HG03280 (cell line): ENCODE results near the gene LMCD1.

Experiments used
- ATAC-seq: cut with Tn5 transposase; IDR thresholded peaks from one replicate; pipeline ENCODE4 v1.9.1; 2021; ENCODE audit warnings: mild to moderate bottlenecking, moderate library complexity; ENCODE audit not compliant: unreplicated experiment

Gene LMCD1

DNA sequence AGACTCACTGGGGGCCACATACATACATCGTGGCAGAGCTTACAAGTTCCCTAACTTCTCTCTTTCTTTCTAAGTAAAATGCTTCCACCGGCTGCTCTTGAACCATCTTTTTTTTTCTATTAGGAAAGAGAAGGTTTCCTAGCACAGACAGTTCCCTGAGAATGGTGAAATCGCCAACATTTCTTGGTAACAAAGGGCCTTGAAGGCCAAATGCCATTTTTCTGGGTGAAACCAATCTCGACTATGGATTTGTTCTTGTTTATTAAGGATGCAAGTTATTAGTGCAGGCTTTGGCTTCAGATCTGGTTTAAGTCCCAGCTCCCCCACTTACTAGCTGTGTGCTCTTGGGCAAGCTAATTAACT is 3.0 kb downstream of the LMCD1 start:
- no peak for ATAC-seq

DNA sequence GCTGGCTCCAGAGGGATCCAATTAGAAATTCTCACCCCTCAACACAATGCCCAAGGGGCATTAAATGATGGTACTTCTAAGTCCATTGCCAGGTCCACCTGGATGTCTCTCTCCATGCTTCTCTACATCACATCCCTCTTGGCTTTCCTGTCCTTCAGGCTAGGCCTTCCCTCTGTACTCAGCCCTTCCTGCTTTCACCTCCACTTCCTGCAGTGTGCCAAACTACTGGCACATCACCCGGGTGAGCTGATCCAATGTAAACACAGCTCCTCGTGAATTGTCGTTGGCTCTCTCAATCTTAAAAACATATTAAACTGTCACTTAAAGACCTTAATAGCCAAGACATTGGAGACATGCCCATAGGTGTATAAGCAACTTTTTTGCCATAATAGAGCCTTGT is 4.0 kb downstream of the LMCD1 start:
- no peak for ATAC-seq

DNA sequence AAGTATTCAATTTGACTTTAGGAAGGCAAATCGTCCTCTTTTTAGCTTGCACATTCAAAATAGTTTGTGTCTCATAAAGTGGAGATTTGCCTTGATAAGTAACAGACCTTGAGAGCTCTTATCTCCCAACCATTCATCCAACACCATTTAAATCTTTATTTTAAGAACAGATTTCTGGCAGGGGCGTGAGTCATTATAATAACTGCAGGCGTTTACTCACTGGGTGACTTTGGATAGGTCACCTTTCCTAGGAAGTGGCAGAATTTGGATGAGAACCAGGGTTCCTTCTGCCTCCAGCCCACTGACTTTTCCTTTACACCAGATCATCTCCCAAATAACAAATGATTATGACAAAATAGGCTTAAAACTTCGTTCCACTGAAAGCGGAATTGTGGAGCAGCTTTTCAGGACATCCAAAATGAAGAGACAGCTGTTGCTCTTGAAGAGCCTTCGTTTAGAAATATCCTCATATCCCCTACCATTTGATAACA is 5.0 kb downstream of the LMCD1 start:
- no peak for ATAC-seq

DNA sequence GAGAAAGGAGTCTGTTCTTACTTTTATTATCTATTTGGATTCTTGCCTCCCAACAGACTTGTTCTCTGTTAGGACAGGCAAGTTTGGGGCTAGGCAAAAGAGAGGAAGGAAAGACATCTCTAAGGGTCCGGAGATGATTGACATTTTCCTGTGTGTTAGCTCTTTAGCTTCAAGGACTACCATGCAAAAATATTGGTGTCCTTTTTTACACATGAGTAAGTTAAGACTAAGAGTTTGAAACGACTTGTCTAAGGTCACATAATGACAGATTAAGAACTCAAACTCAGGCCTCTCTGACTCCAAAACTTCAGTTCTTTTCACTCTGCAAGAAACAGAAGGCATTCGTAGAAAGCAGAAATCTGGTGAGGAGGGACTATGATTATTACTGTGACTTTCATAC is 5.9 kb downstream of the LMCD1 start:
- ATAC-seq: no peak

DNA sequence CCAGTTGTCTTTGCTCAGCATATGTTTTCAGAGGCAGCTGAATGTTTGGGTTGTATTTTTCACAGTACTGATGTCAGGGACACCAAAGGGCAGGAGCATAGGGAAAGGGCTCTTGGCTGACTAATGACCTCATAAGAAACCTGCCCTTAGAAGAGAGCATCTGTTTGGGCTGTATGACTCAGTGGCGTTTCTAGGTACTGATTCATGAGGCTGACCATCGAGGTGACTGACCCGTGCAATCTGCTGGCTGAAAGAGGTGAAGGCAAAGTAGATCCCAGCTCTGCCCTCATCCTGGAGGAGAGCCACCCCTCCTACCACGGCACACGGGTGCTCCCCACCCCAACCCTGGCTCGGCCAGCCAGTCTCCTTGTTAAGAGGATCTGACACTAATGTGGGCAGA is 8.3 kb downstream of the LMCD1 start:
- ATAC-seq: no peak

DNA sequence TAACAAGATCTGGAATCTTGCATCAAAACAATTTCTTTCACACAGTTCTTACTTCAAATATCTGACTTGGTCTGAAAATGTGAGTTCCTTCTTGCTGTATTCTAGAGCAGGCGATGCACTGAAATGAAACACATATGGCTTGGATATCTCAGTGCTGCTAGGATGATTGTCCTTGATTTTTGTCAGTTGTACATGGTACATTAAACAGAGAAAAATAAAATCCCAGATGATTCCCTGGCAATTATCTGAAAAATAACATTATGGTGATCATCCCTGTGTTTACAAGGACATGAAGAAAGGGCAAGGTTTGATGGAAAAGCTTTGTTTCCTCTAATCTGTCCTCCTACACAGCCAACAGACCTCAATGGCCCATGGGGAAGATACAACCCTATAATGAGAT is 10.6 kb downstream of the LMCD1 start:
- no peak for ATAC-seq

DNA sequence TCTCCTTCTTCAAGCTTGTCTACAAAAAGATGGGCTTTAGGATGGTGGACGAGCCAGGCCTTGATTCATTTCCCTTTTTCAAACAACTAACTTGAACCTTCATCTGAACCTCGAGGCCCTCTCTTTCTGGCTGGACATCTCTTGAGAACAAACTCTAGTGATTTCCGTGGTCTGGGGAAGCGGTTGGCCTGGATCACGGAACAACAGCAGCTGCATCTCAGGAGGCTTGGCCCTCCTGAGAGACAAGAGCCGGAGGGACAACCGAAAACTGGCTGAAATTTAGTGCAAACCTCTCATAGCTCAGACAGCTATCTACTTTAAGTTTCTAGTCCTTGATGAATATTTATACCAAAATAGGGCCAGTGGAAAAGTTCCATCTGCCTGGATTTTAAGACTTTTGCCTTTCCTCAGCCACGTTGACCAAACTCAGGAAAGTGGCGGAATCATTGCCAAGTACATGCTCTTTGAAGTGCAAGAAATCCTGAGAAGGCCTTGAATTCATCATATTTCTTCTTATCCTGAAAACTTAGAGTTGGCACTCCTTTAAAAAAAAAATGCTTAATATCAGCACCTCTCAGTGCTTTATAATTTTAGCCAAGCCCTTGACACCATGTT is 14.5 kb downstream of the LMCD1 start:
- no peak for ATAC-seq

DNA sequence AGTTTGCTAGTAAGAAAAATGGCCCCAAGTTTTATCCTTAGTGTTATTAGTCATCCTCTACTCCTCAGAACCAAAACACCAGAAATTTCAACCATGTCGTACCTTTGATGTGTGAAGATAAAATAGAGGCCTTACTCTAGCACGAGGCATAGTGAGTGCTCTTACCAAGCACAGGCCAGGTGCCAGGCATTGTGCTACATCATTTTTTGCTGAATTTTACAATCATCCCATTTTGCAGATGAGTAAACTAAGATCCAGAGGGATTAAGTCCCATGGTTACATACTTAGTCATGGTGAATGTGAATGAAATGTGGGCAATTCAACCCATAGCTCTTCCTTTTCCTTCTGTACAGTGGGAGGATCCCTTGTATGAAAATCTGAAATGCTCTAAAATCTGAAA is 15.2 kb downstream of the LMCD1 start:
- ATAC-seq: no peak

DNA sequence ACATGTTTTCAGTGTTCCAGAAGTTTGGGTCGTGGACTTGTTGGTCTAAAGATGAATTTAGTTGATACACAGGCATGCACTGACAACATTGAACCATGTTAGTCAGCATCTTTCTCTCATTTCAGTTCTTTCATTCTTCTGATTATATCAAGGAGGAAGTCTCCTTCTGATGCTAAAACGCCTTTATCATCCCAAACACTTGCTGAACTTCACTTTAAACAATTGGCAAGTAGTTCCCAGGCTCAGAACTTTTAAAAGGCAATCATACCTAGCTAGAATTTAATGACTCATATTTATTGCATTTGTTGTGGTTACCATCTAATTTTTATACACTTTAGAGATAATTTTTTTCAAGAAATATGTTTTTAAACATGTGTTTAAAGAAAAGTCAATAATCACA is 15.9 kb downstream of the LMCD1 start:
- ATAC-seq: no peak

DNA sequence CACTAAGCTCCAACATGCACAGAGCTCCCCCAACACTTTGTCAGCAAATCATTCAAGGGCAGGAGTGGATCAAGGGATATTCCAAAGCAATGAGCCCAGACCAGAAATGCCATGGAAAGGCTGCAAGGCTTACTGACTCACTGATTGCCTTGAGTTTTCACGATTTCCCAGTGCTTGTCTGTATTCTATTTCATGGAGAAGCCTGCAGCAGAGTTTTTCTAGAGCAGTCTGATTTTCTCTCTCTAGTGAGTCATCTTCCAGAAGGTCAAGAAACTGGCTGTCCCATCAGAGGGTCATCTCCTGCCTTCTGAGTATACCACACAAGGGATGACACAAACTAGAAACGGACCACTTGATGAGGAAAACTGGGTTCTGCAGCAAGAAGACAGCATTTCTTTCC is 16.5 kb downstream of the LMCD1 start:
- no peak for ATAC-seq

DNA sequence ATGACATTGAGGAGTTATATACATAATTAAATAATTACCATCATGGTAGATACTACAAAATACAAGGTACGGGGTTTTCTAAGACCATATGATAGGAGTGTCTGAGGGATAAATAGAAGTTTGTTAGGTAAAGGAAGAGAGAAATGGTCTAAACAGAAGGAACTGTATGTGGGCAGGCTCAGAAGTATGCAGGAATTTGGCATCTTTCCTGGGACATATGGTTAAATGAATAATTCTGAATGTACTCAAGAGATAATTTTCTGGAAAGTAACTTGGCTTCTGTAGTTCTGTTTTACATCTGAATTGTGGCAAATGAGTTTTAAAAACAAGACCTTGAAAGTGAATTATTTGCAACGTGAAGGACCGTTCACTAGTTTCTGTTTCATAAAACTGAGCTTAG is 17.5 kb downstream of the LMCD1 start:
- no peak for ATAC-seq

DNA sequence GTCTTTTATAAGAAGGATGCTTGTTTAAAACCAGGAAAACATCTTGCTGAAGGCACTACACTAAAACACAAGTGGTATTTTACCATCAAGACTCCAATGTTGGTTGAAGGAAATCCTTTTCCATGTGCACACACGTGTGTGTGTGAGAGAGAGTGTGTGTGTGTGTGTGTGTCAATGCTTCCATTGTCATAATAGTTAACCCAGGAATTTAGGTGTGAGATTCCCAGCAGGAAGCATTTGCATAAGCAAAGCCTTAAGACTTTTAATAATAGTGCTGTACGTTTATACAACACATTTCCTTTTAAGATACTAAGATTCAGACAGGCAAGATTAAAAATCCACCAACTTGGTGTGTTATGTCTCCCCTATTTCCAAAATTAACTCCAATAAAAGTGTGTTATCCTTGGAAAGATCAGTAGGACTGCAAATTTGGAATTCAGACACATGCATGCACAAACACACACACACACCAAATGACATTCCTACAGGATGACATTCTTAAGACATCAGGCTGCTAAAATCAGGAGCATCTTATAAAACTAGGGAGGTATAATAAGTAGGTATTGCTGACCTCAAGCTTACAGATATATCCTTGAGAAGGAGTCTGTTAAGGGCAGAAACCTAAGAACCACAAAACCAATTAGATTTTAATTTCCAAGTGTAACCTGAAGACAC is 18.3 kb downstream of the LMCD1 start:
- ATAC-seq: no peak

DNA sequence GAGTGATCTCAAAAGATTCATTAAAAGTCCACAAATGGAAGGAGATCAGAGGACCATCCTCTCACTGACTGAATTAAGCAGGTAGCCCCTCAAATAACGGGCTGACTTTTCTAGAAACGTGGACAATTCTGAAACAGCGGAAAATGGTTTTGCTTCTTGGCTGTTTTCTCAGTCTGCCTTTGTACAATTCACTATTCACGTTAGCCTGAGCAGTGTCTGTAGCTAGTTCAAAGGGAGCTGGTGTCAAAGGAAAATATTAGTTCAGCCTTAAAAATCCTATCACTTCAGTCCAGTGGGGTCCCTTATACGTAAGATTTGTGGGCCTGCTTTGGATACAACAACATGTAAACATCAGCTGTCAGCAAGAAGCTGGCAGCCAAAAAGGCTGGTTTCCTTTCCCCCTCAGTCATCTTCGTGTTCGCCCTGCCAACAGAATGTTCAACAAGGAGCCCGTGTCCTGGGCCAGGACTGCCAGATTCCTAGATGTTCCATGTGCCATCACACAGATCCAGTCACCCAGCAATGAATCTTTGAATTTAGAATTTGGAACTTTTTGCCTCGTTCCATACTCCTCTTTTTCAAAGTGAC is 19.3 kb downstream of the LMCD1 start:
- no peak for ATAC-seq

DNA sequence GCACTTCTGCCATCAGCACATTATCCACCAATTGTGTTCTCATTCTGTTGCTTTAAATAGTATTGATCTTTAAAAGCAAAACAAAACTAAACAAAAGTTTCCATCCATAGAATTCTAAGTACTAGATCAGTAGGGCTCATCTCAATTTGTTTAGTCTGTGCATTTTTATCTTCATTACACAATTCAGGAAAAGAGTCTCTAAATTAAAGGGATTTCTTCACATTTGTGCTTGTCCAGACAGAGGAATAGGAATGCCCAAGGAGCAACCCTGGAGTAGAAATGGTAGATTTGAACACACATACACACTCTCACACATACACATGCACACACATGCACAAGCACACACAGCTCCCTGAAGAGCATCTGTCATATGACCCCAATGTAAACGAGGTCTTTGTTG is 21.4 kb downstream of the LMCD1 start:
- ATAC-seq: no peak

DNA sequence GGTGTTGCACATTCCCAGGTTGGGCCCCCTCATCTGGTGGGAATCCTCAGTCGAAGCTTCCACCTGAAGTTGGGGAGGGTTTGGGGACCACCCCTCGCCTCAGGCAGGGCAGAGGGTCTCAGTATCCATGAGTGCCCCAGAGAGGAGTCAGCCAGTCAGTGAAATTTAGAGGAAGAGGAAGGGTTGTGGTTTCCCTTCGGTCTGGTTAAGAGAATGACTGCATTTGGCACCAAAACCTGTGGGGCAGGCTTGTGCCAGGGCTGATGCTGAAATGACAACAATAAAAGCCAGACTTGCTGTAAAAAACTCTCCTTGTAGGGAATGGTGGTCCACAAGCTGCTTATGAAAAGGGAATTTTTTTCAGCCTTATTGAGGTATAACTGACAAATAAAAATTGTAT is 22.6 kb downstream of the LMCD1 start:
- ATAC-seq: no peak

DNA sequence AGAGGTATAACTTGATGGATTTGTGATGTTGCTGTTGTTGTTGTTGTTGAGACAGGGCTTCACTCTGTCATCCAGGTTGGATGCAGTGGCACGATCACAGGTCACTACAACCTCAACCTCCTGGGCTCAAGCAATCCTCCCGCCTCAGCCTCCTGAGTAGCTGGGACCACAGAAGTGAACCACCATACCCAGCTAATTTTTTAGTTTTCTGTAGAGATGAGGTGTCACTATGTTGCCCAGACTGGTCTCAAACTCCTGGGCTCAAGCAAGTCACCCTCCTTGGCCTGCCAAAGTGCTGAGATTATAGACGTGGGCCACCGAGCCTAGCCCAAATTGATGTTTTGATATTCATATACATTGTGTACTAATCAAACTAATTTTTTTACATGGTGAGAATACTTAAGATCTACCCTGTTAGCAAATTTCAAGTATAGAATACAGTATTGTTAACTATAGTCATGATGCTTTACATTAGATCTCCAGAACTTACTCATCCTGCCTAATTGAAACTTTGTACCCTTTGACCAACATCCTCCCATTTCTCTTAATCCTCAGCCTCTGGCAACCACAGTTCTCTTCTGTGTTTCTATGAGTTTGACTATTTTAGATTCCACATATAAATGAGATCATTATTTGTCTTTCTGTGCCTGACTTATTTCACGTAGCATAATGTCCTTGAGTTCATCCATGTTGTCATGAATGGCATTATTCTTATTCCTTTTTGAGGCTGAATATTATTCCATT is 23.2 kb downstream of the LMCD1 start:
- ATAC-seq: no peak

DNA sequence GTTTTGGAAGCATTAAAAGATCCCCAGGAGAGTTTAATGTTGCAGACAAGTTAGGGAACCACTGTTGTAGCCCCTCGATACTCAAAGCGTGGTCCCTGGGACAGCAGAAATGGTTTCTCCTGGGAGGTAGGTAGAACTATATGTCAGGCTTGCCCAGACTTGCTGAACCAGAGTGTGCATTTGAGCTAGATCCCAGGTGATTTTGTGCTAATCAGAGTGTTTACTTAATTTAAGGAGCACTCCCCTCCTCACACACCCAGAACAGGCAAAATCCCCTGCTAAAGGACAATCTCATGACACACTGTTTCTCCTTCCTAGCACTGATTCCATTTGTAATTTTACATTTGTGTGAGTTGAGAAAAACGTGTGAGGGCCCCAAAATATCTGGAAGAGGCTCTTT is 24.3 kb downstream of the LMCD1 start:
- no peak for ATAC-seq

DNA sequence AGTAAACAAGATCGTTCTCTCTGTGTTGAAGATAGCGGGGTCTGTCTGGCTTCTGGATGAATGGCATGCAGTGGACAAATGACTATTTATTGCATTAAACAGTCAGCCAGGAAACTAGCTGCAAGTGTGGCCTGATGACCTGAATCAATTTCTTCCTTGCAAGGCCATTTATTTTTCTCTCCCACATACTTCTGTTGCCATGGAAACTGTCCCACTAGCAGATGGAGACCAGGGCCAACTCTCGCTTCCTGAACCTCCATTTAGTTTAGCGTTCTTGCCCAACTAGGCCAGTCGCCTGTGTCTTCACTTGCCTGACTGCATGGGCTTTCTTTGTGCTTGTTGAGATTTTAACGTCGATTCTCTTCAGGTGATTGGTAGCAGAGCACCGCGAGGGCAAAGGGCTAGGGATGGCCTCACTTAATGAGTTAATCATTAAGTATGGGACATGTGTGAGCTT is 27.6 kb downstream of the LMCD1 start:
- ATAC-seq: no peak

DNA sequence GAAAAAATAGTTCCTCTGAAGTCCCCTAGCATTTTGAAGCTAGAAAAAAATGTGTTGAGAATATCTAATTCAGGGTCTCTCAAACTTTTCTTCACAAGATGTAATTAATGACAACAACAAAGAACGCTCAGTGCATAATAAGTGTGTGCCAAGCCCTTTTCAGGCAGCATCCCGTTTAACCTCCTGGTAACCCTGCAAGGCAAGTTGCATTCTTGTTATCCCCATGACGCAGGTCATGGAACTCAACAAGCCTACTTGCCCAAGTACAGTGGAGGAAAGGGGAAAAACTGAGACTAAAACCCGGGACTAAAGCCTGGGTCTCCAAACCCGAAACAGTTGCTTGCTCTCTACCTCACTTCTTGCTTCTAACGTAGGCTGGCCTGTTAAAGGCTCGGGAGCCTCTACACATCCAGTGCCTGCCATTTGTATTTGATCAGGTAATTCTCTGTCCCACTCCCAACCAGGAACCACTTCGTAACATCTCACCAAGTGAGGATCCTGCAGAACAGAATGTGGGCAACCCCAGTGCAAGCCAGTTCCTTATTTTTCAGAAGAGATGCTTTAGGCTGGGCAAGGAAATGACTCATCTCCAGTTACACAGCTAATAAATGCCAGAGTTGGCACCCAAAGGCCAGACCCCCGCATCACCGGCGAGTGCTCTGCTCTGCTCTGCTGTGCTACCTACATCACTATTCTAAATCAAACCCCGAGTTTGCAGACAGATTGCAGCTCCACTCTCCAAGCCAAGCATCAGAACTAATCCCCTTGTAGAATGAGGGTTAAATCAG is 28.3 kb downstream of the LMCD1 start:
- ATAC-seq: no peak

DNA sequence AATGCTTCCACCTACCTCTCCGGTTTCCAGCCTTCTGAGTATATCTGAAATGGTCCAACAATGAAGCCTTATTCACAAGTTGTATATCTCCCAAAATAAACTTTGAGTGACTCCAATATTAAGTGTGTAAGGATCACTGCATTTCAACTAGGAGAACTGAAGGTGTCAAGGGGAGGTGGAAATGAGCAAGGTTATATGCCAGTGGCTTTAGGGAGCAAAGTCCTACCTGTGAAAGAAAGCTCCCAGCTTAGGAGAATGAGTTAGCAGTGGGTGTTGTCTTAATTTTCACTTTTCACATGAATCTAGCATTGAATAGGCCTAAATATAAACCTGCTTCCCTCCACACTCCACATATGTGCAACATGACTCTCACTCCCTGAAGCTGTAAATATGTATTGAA is 29.0 kb downstream of the LMCD1 start:
- ATAC-seq: no peak

DNA sequence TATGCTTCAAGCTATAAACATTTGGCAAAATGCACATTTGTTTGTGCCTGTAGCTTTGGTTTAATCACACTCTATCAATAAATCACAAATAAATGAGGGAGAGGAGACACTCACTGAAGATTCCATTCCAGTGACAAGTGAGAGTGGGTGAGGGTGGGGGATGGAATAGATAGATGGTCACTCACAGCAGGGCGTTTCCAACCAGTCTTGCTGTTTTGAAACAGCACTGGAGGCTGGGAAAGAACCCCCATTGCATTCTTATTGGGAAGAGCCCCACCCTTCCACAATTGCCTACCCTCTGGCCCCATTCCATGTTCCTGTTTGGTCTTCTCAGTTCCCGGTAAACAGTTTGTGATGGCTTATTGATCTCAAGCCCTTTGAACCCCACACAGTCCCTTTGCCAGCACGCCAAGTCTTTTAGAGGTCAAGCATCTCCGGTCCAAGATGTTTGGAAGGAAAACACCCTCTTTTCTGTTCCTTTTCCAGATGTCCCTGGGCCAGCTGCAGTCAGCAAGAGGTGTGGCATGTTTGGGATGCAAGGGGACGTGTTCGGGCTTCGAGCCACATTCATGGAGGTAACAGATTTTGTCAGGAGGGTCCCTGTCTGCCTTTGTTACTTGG is 30.7 kb downstream of the LMCD1 start:
- ATAC-seq: no peak
